WI38 (cell line): ENCODE results near the gene FAM151A.

Experiments used
- H3K4me3 ChIP-seq: 2 replicates; pipeline ENCODE4 v1.5.1; 2011; ENCODE audit warnings: low read depth, mild to moderate bottlenecking, control low read depth, low read length
- CTCF ChIP-seq: IDR thresholded peaks from 2 replicates; pipeline ENCODE4 v1.5.1; 2012; ENCODE audit warnings: low read depth, mild to moderate bottlenecking, control low read depth, low read length

FAM151A gene

GRCh38 chr1:54610601-54611580, 12.4 kb downstream of the FAM151A start:
- H3K4me3 ChIP-seq, result no peak overlapping the region
- TF ChIP-seq CTCF, result no peak

- H3K4me3 ChIP-seq, result no peak overlapping the region
- no peak for TF ChIP-seq CTCF
Measured at GRCh38 chr1:54610048-54610447, 13.3 kb downstream of the FAM151A start.

- TF ChIP-seq CTCF, result no peak
- H3K4me3 ChIP-seq, result no peak overlapping the region
Measured at GRCh38 chr1:54609301-54609921, 13.9 kb downstream of the FAM151A start.

- no peak overlapping the region for H3K4me3 ChIP-seq
- no peak for TF ChIP-seq CTCF
Measured at GRCh38 chr1:54608566-54609230, 14.6 kb downstream of the FAM151A start.

- no peak overlapping the region for H3K4me3 ChIP-seq
- TF ChIP-seq CTCF, result no peak
Measured at GRCh38 chr1:54607821-54608565, 15.3 kb downstream of the FAM151A start.

GRCh38 chr1:54606990-54607325, 16.4 kb downstream of the FAM151A start:
- TF ChIP-seq CTCF, result no peak
- no peak overlapping the region for H3K4me3 ChIP-seq
